ENCODE measurements around the gene WDTC1.
A peak's percentile ranks its signal among the peaks of the same experiment; 100 is the strongest.
"Not testable (repeated sequence)": the region's sequence is repeated elsewhere in the genome, so short reads cannot be mapped to it uniquely, and the experiment has no call there.

WDTC1 gene, protein sequence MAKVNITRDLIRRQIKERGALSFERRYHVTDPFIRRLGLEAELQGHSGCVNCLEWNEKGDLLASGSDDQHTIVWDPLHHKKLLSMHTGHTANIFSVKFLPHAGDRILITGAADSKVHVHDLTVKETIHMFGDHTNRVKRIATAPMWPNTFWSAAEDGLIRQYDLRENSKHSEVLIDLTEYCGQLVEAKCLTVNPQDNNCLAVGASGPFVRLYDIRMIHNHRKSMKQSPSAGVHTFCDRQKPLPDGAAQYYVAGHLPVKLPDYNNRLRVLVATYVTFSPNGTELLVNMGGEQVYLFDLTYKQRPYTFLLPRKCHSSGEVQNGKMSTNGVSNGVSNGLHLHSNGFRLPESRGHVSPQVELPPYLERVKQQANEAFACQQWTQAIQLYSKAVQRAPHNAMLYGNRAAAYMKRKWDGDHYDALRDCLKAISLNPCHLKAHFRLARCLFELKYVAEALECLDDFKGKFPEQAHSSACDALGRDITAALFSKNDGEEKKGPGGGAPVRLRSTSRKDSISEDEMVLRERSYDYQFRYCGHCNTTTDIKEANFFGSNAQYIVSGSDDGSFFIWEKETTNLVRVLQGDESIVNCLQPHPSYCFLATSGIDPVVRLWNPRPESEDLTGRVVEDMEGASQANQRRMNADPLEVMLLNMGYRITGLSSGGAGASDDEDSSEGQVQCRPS

DNA sequence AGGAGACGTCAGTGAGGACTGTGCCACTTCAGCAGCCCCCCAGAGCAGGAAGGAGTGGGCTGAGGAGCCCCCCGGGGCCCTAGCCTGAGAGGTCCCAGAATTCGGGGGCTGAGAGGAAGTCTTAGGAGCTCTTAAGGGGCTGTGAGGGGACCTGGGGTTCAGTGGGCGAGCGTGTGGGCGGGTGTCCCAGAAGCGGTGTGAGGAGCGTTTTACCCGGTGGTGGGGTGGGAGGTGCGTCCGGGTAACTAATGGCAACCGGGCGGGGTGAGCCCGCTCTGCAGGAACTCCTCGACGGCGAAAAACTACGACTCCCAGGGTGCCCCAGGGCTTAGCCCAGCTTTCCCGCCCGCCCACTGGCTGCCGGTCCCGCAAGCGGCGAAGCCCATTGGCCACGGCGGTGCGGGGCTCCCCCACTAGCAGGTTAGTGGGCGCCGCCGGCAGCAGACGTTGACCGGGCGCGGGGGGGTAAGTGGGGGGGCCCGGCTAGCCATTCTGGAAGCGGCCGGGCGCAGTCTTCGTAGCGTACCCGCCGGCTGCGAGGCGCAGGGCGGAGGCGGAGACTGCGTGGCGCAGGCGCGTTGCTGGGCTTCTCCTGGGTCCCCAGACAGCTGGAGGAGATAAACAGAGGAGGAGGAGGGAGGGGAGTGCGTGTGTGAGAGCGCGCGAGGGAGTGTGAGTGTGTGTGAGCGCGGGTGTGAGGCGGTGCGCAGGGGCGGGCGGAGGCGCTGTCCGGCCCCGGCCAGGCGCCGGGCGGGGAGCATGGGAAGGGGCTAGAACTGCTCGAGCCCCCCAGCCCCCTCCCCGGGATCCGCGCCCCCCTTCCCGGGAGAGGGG is at the start of gene WDTC1:
Gene WDTC1, plus strand, starts transcription at position 584 of the 834 bp plus-strand sequence. CDS start 26,423 bp downstream, outside the sequence.
- peak; percentile 98 for DNase-seq (ENCODE audit: low read depth)

DNA sequence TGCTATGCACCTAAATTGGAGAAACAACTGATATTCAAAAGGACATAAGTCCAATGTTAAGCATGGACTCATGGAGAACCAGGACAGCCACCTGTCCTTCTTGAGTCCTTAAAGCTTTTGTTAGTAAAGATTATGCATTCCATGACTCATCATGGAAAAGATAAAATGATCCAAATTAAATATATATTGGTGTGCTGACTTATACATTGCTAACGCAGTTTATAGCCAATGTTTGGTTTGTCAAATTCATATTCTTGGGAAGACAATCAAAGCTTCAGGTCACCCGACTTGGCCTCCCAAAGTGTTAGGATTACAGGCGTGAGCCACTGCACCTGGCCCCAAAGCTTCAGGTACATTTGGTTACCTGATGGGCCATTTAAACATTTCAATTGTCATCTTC is 49.8 kb upstream of the WDTC1 start:
- DNase-seq (ENCODE audit: low read depth), result not testable (repeated sequence)

DNA sequence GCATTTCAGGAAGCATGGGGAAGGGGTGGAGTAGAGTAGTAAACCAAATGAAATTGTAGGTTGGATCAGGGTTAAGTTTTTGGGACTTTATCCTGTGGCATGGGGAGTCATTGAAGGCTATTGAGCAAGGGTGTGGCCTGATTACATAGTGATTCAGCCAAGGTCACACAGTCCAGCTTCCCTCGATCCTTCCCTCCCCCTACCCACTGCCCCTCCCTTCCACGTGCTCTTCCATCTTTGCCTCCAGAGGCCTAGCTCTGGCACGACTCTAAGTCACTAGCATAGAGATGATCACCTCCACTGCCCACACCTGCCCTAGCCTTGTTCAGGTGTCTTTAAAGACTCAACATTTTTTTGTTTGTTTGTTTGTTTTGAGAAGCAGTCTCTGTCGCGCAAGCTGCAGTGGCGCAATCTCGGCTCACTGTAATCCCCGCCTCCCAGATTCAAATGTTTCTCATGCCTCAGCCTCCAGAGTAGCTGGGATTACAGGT is 42.3 kb upstream of the WDTC1 start:
- DNase-seq (ENCODE audit: low read depth), result no peak

DNA sequence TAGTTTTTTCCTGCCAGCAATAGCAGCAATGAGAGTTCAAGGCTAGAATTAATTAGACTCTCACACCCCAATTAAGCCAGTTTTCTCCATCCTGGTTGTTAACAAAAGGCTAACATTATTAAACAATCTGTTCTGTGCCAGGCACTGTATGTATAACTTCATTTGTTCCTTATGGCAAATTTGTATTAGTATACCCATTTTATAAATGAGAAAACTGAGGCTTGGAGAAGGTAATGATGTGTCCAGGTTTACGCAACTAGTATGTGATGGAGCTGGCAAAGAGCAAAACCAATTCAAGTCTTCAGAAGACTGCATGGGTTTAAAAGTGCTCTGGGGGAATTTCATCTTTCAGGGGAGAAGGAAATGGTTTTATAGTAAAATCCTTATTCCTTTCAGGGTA is 41.2 kb upstream of the WDTC1 start:
- no peak for DNase-seq (ENCODE audit: low read depth)

DNA sequence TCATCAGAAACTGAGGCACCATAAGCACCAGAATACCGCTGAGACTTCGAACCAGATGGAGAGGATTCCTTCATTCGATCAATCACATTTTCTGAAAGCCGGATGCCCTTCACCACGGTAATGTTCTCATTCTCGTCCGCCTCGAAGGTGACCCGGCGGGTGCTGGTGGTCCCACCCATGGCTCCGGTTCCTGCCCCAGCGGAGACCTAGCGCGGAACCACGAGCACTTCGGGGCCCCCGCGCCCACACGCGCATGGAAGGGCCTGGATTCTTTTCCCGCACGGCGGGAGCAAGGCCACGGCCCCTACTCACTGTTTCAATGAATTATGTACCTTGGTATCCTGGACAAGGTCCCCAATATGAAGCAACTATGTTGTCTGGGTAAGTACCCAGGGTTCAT is 33.1 kb upstream of the WDTC1 start:
- no peak for DNase-seq (ENCODE audit: low read depth)

DNA sequence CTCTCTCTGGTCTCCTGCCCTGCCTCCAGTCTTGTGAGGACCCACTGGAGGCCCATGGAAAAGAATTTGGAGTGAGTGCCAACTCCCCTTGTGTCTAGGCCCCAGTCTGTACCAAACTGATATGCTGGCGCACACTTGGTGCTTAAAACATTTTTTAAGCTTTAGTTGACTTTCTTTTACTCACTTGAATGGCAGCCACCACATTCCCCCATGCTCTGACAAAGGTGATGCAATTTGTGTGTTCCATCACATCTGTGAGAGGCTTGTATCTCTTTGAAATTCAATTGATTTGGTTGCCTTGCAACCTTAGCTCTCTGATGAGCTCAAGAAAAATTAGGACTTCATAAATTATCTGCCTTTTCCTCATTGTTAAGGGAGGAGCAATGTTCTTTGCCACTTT is 30.5 kb upstream of the WDTC1 start:
- DNase-seq (ENCODE audit: low read depth), result no peak

DNA sequence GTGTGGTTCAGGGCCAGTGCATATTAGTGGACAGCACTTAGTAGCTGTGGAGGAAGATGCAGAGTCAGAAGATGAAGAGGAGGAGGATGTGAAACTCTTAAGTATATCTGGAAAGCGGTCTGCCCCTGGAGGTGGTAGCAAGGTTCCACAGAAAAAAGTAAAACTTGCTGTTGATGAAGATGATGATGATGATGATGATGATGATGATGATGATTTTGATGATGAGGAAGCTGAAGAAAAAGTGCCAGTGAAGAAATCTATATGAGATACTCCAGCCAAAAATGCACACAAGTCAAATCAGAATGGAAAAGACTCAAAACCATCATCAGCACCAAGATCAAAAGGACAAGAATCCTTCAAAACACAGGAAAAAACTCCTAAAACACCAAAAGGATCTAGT is 27.2 kb upstream of the WDTC1 start:
- not testable (repeated sequence) for DNase-seq (ENCODE audit: low read depth)

DNA sequence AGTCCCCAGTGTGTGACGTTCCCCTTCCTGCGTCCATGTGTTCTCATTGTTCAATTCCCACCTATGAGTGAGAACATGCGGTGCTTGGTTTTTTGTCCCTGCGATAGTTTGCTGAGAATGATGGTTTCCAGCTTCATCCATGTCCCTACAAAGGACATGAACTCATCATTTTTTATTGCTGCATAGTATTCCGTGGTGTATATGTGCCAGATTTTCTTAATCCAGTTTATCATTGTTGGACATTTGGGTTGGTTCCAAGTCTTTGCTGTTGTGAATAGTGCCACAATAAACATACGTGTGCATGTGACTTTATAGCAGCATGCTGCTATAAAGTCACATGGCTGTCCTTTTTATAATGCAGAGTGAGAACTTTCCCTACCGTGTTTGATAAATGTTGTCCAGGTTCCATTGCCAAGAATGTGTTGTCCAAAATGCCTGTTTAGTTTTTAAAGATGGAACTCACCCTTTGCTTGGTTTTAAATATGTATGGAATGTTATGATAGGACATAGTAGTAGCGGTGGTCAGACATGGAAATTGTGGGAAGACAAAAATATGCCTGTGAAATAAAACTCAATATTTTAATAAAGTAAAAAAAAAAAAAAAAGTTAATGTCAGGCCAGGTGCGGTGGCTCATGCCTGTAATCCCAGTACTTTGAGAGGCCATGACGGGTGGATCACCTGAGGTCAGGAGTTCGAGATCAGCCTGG is 26.1 kb upstream of the WDTC1 start:
- not testable (repeated sequence) for DNase-seq (ENCODE audit: low read depth)

DNA sequence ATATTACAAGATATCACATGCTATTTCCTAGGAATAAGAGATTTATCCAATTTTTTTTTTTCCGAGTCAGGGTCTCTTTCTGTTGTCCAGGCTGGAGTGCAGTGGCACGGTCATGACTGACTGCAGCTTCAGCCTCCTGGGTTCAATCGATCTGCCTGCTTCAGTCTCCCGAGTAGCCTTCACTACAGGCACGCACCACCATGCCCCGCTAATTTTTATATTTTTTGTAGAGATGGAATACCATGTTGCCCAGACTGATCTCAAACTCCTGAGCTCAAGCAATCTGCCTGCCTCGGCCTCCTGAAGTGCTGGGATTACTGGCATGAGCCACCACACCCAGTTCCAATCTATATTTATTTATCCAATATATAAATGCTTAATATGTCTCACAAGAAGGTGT is 18.0 kb upstream of the WDTC1 start:
- DNase-seq (ENCODE audit: low read depth), result no peak

DNA sequence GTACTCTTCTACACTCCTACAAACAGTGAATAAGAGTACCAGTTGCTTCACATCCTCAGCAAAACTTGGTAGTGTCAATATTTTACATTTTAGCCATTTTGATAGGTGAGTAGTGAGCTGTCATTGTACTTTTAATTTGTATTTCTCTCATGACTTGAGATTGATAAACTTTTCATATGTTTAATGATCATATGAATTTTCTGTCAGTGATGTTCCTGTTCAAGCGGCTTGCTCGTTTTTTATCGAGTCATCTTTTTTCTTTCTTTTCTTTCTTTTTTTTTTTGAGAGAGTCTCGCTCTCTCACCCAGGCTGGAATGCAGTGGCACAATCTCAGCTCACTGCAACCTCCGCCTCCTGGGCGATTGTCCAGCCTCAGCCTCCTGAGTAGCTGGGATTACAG is 17.0 kb upstream of the WDTC1 start:
- DNase-seq (ENCODE audit: low read depth), result no peak

DNA sequence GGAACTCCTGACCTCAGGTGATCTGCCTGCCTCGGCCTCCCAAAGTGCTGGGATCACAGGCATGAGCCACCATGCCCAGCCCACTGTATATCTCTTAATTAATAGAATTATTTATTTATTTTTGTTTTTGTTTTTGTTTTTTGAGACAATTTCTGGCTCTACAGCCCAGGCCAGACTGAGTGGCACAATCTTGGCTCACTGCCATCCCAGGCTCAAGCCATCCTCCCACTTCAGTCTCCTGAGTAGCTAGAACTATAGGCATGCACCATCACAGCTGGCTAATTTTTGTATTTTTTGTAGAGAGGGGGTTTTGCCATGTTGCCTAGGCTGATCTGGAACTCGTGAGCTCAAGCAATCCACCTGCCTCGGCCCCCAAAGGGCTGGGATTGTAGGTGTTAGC is 15.7 kb upstream of the WDTC1 start:
- DNase-seq (ENCODE audit: low read depth), result no peak

DNA sequence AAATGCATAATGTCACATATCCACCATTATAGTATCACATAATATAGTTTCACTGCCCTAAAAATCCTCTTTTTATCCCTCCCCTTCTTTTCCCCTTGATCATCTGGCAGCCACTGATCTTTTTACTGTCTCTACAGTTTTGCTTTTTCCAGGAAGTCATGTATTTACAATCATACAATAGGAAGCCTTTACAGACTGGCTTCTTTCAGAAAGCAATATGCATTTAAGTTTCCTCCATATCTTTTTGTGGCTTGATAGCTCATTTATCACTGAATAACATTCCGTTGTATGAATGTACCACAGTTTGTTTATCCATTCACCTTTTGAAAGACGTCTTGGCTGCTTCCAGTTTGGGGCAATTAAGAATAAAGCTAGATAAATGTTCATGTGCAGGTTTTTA is 14.3 kb upstream of the WDTC1 start:
- DNase-seq (ENCODE audit: low read depth), result no peak

DNA sequence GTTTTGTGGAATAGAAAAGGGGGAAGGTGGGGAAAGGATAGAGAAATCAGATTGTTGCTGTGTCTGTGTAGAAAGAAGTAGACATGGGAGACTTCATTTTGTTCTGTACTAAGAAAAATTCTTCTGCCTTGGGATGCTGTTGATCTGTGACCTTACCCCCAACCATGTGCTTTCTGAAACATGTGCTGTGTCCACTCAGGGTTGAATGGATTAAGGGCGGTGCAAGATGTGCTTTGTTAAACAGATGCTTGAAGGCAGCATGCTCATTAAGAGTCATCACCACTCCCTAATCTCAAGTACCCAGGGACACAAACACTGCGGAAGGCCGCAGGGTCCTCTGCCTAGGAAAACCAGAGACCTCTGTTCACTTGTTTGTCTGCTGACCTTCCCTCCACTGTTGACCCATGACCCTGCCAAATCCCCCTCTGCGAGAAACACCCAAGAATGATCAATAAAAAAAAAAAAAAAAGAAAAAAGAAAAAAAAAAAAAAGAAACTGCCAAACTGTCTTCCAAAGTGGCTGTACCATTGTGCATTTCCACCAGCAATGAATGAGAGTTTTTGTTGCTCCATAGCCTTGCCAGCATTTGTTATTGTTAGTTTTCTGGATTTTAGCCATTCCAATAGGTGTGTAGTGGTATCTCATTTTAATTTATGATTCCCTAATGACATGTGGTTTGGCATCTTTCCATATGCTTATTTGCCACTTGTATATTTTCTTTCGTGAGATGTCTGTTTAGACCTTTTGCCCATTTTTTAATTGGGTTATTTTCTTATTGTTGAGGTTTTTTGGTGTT is 13.5 kb upstream of the WDTC1 start:
- DNase-seq (ENCODE audit: low read depth), result not testable (repeated sequence)

DNA sequence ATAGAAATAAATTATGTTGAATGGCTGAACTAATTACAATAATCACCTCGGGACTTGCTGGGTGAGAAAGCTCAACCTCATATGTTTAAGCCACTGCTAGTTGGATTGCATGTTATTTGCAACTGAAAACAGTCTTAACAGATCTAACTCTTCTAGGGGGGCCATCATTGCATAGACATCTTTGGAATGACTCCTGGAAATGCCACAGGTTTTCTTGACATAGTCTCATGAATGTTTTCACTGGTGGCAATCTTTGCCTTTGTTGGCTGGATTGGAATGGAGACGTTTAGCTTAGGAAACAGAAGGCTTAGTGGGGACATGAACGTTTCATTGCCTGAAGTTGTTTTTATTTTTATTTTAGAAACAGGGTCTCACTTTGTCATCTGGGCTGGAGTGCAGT is 8.8 kb upstream of the WDTC1 start:
- no peak for DNase-seq (ENCODE audit: low read depth)

DNA sequence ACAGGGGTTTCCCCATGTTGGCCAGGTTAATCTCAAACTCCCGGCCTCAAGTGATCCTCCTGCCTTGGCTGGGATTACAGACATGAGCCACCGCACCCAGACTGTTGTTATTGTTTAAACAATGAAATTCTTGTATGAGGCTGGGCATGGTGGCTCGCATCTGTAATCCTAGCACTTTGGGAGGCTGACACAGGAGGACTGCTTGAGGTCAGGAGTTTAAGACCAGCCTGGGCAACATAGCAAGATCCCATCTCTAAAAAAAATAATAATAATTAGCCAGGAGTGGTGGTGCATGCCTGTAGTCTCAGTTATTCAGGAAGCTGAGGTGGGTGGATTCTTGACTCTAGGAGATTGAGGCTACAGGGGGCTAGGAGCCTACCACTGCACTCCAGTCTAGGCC is 6.7 kb upstream of the WDTC1 start:
- no peak for DNase-seq (ENCODE audit: low read depth)

DNA sequence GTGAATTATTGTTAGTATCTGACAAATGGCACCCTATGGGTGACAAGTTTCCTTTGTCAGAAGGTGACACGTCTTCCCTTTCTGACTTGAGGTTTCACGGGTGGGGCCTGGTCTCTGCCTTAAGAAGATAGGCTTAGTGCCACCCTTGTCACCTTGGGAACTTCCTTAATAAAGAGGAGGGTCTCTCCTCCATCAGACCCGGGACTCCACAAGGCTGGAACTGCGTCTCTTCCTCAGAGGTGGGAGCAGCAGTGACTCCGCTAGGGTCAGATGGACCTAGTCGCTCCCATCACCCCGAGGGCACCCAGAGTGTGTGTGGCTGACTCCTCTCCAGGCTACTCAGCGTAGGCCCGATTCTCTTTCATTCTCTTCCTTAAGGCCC is 774 bp upstream of the WDTC1 start:
- DNase-seq (ENCODE audit: low read depth), result no peak

DNA sequence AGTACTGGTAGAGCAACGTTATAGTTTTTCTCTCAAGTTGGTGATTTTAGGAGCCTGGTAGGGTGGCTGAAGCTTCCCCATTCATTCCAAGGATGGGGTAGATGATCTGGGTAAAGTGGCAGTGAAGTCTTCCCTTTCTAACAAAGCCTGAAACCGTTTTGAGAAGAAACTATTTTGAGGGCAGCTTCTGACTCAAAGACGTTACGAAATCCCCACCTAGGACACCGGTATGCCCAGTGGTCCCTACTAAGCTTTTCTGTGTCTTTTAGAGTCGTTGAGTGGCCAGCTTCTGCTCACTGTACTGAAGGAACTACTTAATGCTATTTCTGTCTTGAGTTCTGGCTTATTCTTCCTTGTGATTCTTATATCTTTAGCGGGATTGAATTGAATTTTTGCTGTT is 1.4 kb downstream of the WDTC1 start:
- DNase-seq (ENCODE audit: low read depth), result no peak

DNA sequence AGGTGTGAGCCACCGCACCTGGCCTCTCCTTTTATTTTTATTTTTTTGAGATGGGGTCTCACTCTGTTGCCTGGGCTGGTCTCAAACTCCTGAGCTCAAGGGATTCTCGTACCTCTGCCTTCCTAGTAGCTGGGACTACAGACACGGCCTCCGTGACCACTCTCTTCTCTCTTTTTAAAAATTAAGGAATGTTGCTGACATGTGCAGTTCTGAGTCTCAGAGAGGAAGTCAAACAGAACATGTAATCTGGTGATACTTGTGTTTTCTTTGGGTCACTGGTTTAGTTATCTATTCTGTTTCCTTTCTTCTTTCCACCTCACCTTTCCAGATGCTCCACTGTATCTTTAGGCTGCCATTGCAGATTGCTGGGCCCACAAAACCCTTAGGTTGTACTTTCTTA is 2.7 kb downstream of the WDTC1 start:
- no peak for DNase-seq (ENCODE audit: low read depth)

DNA sequence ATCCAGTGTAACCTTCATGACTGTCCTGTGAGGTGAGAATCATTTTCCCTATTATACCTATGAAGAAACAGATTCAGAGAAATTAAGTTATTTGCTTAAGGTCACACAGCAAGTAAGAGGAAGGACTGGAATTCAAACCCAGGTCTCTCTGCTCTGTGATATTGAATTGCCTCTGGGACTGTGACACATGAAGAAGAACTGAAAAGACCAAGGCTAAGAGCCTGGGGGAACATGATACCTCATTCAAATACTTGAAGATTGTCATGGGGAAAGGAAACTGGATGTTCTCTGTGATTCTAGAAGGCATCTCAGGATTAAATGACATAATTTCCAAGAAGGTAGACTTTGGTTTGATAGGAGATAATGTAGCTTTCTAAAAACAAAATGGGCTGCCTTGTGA is 3.6 kb downstream of the WDTC1 start:
- DNase-seq (ENCODE audit: low read depth), result no peak

DNA sequence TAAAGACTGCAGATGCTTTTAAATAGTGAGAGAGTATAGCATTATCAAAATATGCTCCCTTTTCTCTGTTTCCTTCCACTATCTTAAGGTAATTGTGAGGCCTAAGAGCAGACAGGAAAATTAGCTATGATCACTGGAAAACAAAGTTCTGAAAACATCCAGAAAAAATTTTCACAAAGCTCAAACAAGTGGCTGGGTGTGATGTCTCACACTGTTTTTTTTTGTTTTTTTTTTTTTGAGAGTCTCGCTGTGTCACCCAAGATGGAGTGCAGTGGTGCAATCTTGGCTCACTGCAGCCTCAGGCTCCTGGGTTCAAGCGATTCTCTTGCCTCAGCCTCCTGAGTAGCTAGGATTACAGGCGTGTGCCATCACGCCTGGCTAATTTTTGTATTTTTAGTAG is 7.2 kb downstream of the WDTC1 start:
- DNase-seq (ENCODE audit: low read depth), result no peak

DNA sequence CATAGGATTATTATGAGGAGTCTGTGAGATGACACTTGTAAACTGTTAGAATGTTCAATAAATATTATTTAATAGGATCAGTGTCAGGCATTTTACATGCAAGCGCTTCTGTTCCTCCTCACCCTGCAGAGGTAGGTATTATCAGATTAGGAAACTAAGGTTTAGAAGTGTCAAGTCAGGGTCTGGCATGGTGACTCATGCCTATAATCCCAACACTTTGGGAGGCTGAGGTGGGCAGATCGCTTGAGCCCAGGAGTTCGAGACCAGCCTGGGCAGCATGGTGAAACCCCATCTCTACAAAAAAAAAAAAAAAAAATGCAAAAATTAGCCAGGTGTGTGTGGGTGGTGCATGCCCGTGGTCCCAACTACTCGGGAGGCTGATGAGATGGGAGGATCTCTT is 9.2 kb downstream of the WDTC1 start:
- not testable (repeated sequence) for DNase-seq (ENCODE audit: low read depth)

All from activated T-helper 9 cell treated with anti-CD3 and anti-CD28 coated beads, Interleukin-2, amount 50 U/mL, for 16 hours (primary cell).